Measurements from ENCODE around the gene NCOR2. TPM values are rescaled to one million over a fixed set of nuclear protein-coding genes. Genes with fewer than 3 reads are reported as not detected.

NCOR2 gene
- total and polyA plus RNA-seq, 10 of the 15 experiments (the other 5 are each of a cell fraction or from before 2014, with no cell fraction given) = 0.43 to 179 (median 14.9) TPM

DNA sequence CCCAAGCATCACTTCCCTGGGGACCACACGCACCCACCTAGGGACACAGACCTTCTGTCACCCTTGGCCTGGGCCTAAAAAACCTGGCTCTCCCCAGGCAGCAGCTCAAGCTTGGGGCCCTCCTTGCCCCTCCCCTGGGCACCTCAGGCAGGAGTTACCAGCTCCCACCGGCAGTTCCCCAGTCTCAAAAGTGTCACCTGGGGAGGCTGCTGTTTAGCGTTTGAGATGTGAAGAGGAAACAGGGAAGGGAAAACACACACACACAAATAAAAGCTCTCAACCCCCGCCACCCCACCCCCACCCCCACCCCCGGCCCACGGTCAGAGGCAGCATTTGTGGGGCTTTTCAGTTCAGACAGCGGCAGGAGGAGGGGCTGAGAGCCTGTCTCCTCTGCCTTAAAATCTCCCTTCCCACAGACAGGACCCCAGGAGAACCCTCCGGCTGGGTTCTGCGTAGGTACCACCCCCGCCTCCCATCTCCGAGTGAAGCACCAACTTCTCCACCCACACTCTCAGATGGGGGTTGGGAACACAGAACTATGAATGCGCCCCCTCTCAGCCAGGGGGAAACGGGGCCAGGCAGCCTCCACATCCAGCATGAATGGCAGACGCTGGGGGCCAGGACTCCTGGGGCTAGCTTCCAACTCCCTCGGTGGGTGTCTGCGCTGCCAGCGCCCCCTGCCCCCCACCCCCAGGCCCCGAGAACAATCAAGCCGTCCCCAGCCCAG, 3.0 kb downstream of the NCOR2 start (continued):
- TF ChIP-seq SIN3A (IDR thresholded peaks at IDR 0.05; ENCODE audit: low read depth, low read length) = no peak

DNA sequence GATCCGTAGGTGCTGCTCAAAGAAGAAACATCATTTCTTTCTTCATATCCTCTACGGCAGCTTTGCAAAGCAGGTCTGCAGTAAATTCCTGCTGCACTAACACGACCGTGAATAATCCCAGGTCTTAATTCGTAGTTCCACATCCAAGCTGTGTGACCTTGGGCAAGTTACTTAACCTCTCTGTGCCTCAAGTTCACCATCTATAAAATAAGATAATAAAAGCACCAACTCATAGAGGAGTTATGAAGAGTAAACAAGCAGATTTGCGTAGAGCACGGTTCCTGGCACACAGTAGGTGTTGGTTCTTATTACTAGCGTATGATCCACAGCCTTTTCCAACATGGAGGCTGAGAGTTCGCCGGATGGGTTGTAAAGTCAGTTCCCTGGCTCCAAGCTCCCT, 3.6 kb downstream of the NCOR2 start:
- peak overlapping the region; percentile 46; the same call in 1 of the 2 replicates for H3K9ac ChIP-seq (ENCODE audit: control insufficient read depth, insufficient read depth, low read length)
- H3K27ac ChIP-seq (ENCODE audit: control insufficient read depth, insufficient read depth) = peak overlapping the region; percentile 51
- no peak for FAIRE-seq
- H3K4me1 ChIP-seq (ENCODE audit: control insufficient read depth, insufficient read depth, low read length) = peaks cover 33% of the 10 kb centered on the region
- no peak for TF ChIP-seq ZNF622 (IDR thresholded peaks at IDR 0.05)
- TF ChIP-seq WRNIP1 (IDR thresholded peaks at IDR 0.05; ENCODE audit: borderline replicate concordance, low read depth, low read length) = 0 out of 2 replicates have a peak, but pooled peaks have one; percentile 60
- TF ChIP-seq HDGF (IDR thresholded peaks at IDR 0.05) = peak; percentile 10; the same call in 1 of the 2 replicates
- TF ChIP-seq SMARCA5 (IDR thresholded peaks at IDR 0.05) = peak; percentile 89
- TF ChIP-seq TCF12 (IDR thresholded peaks at IDR 0.05; ENCODE audit: low read depth, low read length) = no peak
- TF ChIP-seq NBN (IDR thresholded peaks at IDR 0.05) = no peak
- peak; percentile 55; the same call in 1 of the 2 replicates for TF ChIP-seq KDM1A (IDR thresholded peaks at IDR 0.05; ENCODE audit: borderline replicate concordance)
- TF ChIP-seq FOXM1 (IDR thresholded peaks at IDR 0.05; ENCODE audit: low read depth, low read length) = no peak
- peak; percentile 75 for TF ChIP-seq ZNF217 (IDR thresholded peaks at IDR 0.05)
- in situ Hi-C loops (cut with MboI) (no loop called here), intact Hi-C loops (cut with micrococcal nuclease; ENCODE audit: unreplicated experiment) (loop anchor here (10.0 kb wide), 1 partner anchor 351 kb away; the partner anchor contains the start of gene UBC)
- WGBS (ENCODE audit: insufficient coverage, insufficient replicate concordance, low lambda C conversion rate, missing lambda C conversion rate) = 94% methylated on average over 10 of the region's 10 CpGs
- peak overlapping the region; percentile 81 for H3K4me2 ChIP-seq (ENCODE audit: control insufficient read depth, insufficient read depth)
- no peaks in the 10 kb centered on the region; the same call in 2 of the 3 replicates for H3K9me3 ChIP-seq (replicated peaks; ENCODE audit: control insufficient read depth, insufficient read depth, low read length)
- POLR2A ChIA-PET = interaction anchor here (1.9 to 4.6 kb wide), 2 partner anchors 12 to 19 kb away, joined by 5 to 31 read pairs; no protein-coding TSS in a partner anchor
- RAD21 ChIA-PET (ENCODE audit: unreplicated experiment) = interaction anchor here (0.7 to 6.0 kb wide), 7 partner anchors 12 to 207 kb away, joined by 3 to 37 read pairs (median 5); no protein-coding TSS in a partner anchor
- H3K27me3 ChIP-seq (replicated peaks in 1 of 2; ENCODE audit: control insufficient read depth in 2 of 2, insufficient read depth in 2 of 2, low read length in 1 of 2) = no peaks in the 10 kb centered on the region
- ATAC-seq = no peak
- H3K79me2 ChIP-seq (ENCODE audit: control insufficient read depth, insufficient read depth, low read length) = peaks cover 85% of the 10 kb centered on the region
- SMC1A ChIA-PET (ENCODE audit: uncharacterized antibody, unreplicated experiment) = interaction anchor here (1.2 to 7.0 kb wide), 5 partner anchors 11 to 217 kb away, joined by 3 to 48 read pairs (median 4); no protein-coding TSS in a partner anchor
- no peaks in the 10 kb centered on the region; a peak in 3 of 4 replicates for H3K36me3 ChIP-seq (ENCODE audit: control insufficient read depth in 2 of 2, insufficient read depth in 2 of 2, low read length in 1 of 2)
- H4K20me1 ChIP-seq (ENCODE audit: control insufficient read depth, insufficient read depth) = no peaks in the 10 kb centered on the region; the same call in 1 of the 2 replicates
- peak overlapping the region; percentile 82 for H3K4me3 ChIP-seq
- H2AFZ ChIP-seq (ENCODE audit: control insufficient read depth, low read depth, low read length) = no peak overlapping the region
- BruUV-seq (replicated peaks) = TSS peak; percentile 40
- CTCF ChIA-PET = interaction anchor here (0.9 to 1.5 kb wide), 7 partner anchors 9 to 202 kb away, joined by 3 to 5 read pairs (median 3); no protein-coding TSS in a partner anchor
- no peak for DNase-seq (ENCODE audit: low read depth, low spot score)
